GM12873 (cell line): ENCODE measurements around the gene SYNPO2.

Source experiments
- CTCF ChIP-seq: IDR thresholded peaks from 2 replicates; pipeline ENCODE4 v1.5.1; 2012; ENCODE audit warnings: low read depth, mild to moderate bottlenecking, moderate library complexity, low read length, control low read depth; ENCODE audit not compliant: insufficient read depth; ENCODE audit errors: missing control alignments

Gene SYNPO2

GRCh38 chr4:118905566-118905965 is 16.9 kb downstream of the SYNPO2 start:
- TF ChIP-seq CTCF = no peak

- no peak for TF ChIP-seq CTCF
Measured at GRCh38 chr4:118909173-118909956, 20.7 kb downstream of the SYNPO2 start.

- TF ChIP-seq CTCF = no peak
Measured at GRCh38 chr4:118910221-118910620, 21.6 kb downstream of the SYNPO2 start.

GRCh38 chr4:118911238-118911703 is 22.6 kb downstream of the SYNPO2 start:
- TF ChIP-seq CTCF = no peak

DNA sequence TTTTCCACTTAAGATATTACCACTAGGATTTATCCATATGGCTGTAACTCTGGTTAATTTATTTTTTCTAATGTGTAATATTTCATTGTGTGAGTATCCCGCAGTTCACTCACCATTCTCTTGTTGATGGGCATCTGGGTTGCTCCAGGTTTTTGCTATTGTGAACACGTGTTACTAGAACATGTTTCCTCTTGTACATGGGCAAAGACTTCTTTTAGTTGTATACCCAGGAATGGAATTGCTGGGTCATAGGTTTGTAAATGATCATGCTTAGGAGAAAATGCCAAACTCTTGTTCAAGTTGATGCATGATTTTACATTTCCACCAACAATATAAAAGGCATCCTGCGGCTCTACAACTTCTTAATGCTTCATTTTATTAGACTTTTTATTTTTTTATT is 26.8 kb downstream of the SYNPO2 start:
- TF ChIP-seq CTCF = no peak

GRCh38 chr4:118916691-118917289 is 28.1 kb downstream of the SYNPO2 start:
- no peak for TF ChIP-seq CTCF

- no peak for TF ChIP-seq CTCF
Measured at GRCh38 chr4:118917582-118917981, 28.9 kb downstream of the SYNPO2 start.
